SK-N-SH (cell line): ENCODE data around the gene DLGAP3. TPM values are rescaled to one million over a fixed set of nuclear protein-coding genes. Genes with fewer than 3 reads are reported as not detected.
A peak's percentile ranks its signal among the peaks of the same experiment; 100 is the strongest.
"Not testable (repeated sequence)": the region's sequence is repeated elsewhere in the genome, so short reads cannot be mapped to it uniquely, and the experiment has no call there.

Source experiments
- CTCF ChIA-PET: fragments of 300-600, 350-600 bp; formaldehyde crosslinking; extraction: SDS; loops from one replicate; lab custom pipeline; 2021; lab: Yijun Ruan, JAX
- POLR2A ChIA-PET: fragments of 350-600 bp; sonication (Branson Sonifier 250); formaldehyde crosslinking; extraction: SDS; loops from one replicate; lab custom pipeline; 2020; ENCODE audit warnings: antibody characterized with exemption, inconsistent platforms; lab: Yijun Ruan, JAX
- DNase-seq: peaks from one replicate; pipeline ENCODE4 v3.0.0; 2012
- H2AFZ ChIP-seq: fragments of 200-600 bp; sonication (generic); 2 replicates; pipeline ENCODE4 v1.8.1; 2016; ENCODE audit warnings: antibody characterized with exemption, mild to moderate bottlenecking, low read depth
- H3F3A ChIP-seq: fragments of 200-600 bp; sonication (generic); replicated peaks from 2 replicates; pipeline ENCODE3; 2016; ENCODE audit warnings: antibody characterized with exemption, mild to moderate bottlenecking; ENCODE audit not compliant: insufficient read depth
- H3K27ac ChIP-seq, 2 experiments: fragments of 200-500 bp in 1 of 2; fragments of 200-600 bp in 1 of 2; sonication (Bioruptor generic) in 1 of 2; sonication (generic), shearing (Covaris generic) in 1 of 2; 2 replicates each; pipeline versions ENCODE4 v1.5.1 to v1.6.1; 2014 to 2016; ENCODE audit warnings: low read depth in 2 of 2, inconsistent platforms in 1 of 2, low read length in 1 of 2, mild to moderate bottlenecking in 1 of 2, mixed read lengths in 1 of 2
- H3K27me3 ChIP-seq: fragments of 200-600 bp; sonication (generic), shearing (Covaris generic); 2 replicates; pipeline ENCODE4 v1.6.1; 2016; ENCODE audit warnings: mixed run types; ENCODE audit not compliant: insufficient read depth
- H3K36me3 ChIP-seq, 2 experiments: fragments of 200-500 bp in 1 of 2; fragments of 200-600 bp in 1 of 2; sonication (Bioruptor generic) in 1 of 2; sonication (generic) in 1 of 2; replicated peaks in 1 of 2; 2 replicates each; pipeline versions ENCODE3 to v1.5.1; 2014 to 2016; ENCODE audit warnings: low read length in 1 of 2, mild to moderate bottlenecking in 1 of 2; ENCODE audit not compliant: insufficient read depth in 2 of 2, control insufficient read depth in 1 of 2
- H3K4me1 ChIP-seq, 2 experiments: fragments of 200-500 bp in 1 of 2; fragments of 200-600 bp in 1 of 2; sonication (Bioruptor generic) in 1 of 2; sonication (generic), shearing (Covaris generic) in 1 of 2; 2 replicates each; pipeline versions ENCODE4 v1.5.1 to v1.6.1; 2014 to 2016; ENCODE audit warnings: low read depth in 1 of 2, low read length in 1 of 2, mixed run types in 1 of 2; ENCODE audit not compliant: insufficient read depth in 2 of 2, control insufficient read depth in 1 of 2
- H3K4me2 ChIP-seq: fragments of 200-600 bp; sonication (generic), shearing (Covaris generic); 2 replicates; pipeline ENCODE4 v1.6.1; 2017; ENCODE audit warnings: mixed run types
- H3K4me3 ChIP-seq, 2 experiments: fragments of 200-500 bp in 1 of 2; fragments of 200-600 bp in 1 of 2; sonication (Bioruptor generic) in 1 of 2; sonication (generic), shearing (Covaris generic) in 1 of 2; 2 replicates each; pipeline versions ENCODE4 v1.5.1 to v1.8.1; 2014 to 2016; ENCODE audit warnings: low read depth in 2 of 2, inconsistent platforms in 1 of 2, low read length in 1 of 2, mild to moderate bottlenecking in 1 of 2, mixed read lengths in 1 of 2, moderate library complexity in 1 of 2
- H3K79me2 ChIP-seq: fragments of 200-600 bp; sonication (generic); 2 replicates; pipeline ENCODE4 v1.8.1; 2017; ENCODE audit warnings: mild to moderate bottlenecking; ENCODE audit not compliant: insufficient read depth
- H3K9ac ChIP-seq: fragments of 200-600 bp; sonication (generic); 2 replicates; pipeline ENCODE4 v1.6.1; 2017; ENCODE audit warnings: mixed run types
- H3K9me2 ChIP-seq: fragments of 200-600 bp; sonication (generic); 2 replicates; pipeline ENCODE4 v1.6.1; 2017; ENCODE audit warnings: mixed run types
- H3K9me3 ChIP-seq: fragments of 200-600 bp; sonication (generic); 2 replicates; pipeline ENCODE4 v1.6.1; 2017; ENCODE audit warnings: mixed run types, mild to moderate bottlenecking, moderate library complexity
- H4K20me1 ChIP-seq: fragments of 200-600 bp; sonication (generic); 2 replicates; pipeline ENCODE4 v1.6.1; 2017; ENCODE audit warnings: mild to moderate bottlenecking, mixed run types; ENCODE audit not compliant: insufficient read depth
- CHD2 ChIP-seq: fragments of 150-350 bp; IDR thresholded peaks from 2 replicates; pipeline ENCODE4 v1.6.1; 2018; ENCODE audit warnings: low read length; ENCODE audit not compliant: partially characterized antibody
- EZH2phosphoT487 ChIP-seq: fragments of 200-600 bp; sonication (generic); IDR thresholded peaks from 2 replicates; pipeline ENCODE4 v1.6.1; 2017; ENCODE audit warnings: low read depth, mixed run types, mild to moderate bottlenecking, antibody characterized with exemption, moderate library complexity, borderline replicate concordance
- FOXJ3 ChIP-seq: sonication (generic); formaldehyde crosslinking; IDR thresholded peaks from 2 replicates; pipeline ENCODE4 v1.5.1; 2020; ENCODE audit warnings: mild to moderate bottlenecking, missing genetic modification reagents
- RXRA ChIP-seq: IDR thresholded peaks from 2 replicates; pipeline ENCODE4 v1.4.0; 2012; ENCODE audit warnings: low read depth, mild to moderate bottlenecking, borderline replicate concordance
- SIN3A ChIP-seq: IDR thresholded peaks from 2 replicates; pipeline ENCODE4 v1.6.1; 2012; ENCODE audit warnings: low read depth, mild to moderate bottlenecking, low read length, moderate library complexity, borderline replicate concordance
- TEAD4 ChIP-seq: IDR thresholded peaks from 2 replicates; pipeline ENCODE4 v1.4.0; 2012; ENCODE audit warnings: mild to moderate bottlenecking, borderline replicate concordance; ENCODE audit not compliant: insufficient read depth
- ZBTB33 ChIP-seq: IDR thresholded peaks from 2 replicates; pipeline ENCODE4 v1.4.0; 2012; ENCODE audit warnings: low read depth, borderline replicate concordance
- WGBS: methylation state at CpG from one replicate; pipeline ENCODE4 v1.1.6; 2017; ENCODE audit warnings: low lambda C conversion rate; 5-methylcytosine and 5-hydroxymethylcytosine counted together
- polyA plus RNA-seq, 3 experiments: library from polyadenylated mRNA; depleted of rRNA; stranded (reverse); fragments of >200 nt; gene quantifications; 2 replicates each; pipeline ENCODE4 v1.2.3, GENCODE V29; 2012
- TF ChIP-seq, protein P1 (sequence below): IDR thresholded peaks from 2 replicates; pipeline ENCODE4; 2012

Gene DLGAP3
- polyA plus RNA-seq, 1 of the 3 experiments (the other 2 are of a cell fraction): 0.15 TPM

- Histone ChIP-seq H3K9me3 (0 out of 2 replicates have a peak, but pooled peaks cover 4% of the 10 kb centered on the region), H3K27me3 (no peaks in the 10 kb centered on the region), H3K9me2 (no peaks in the 10 kb centered on the region), H3K9ac (no peak overlapping the region), H3F3A (no peaks in the 10 kb centered on the region), H3K4me1 (no peaks in the 10 kb centered on the region; a peak in 1 of 4 replicates), H2AFZ (no peak overlapping the region), H3K4me3 (no peak overlapping the region), H3K36me3 (no peaks in the 10 kb centered on the region), H3K79me2 (no peaks in the 10 kb centered on the region), H4K20me1 (no peaks in the 10 kb centered on the region), H3K4me2 (no peak overlapping the region), H3K27ac (no peak overlapping the region)
- ChIA-PET POLR2A (no interaction called here), CTCF (interaction anchor here (0.8 to 1.9 kb wide), 3 partner anchors 9 to 104 kb away, joined by 3 to 6 read pairs (median 4); partner anchors contain the start of gene TMEM35B)
- 68% methylated on average over 5 of the region's 5 CpGs for WGBS
- DNase-seq: no peak
- TF ChIP-seq RXRA (no peak), SIN3A (no peak), CHD2 (no peak), TEAD4 (no peak)
- TF ChIP-seq, all 33 proteins: peak for 0
Measured at GRCh38 chr1:34970829-34971228, 41.4 kb upstream of the DLGAP3 start.

GRCh38 chr1:34970220-34970735 is 40.8 kb upstream of the DLGAP3 start:
- Histone ChIP-seq H3K27me3 (no peaks in the 10 kb centered on the region), H3K9me2 (no peaks in the 10 kb centered on the region), H2AFZ (no peak overlapping the region), H3K79me2 (no peaks in the 10 kb centered on the region), H3K9me3 (0 out of 2 replicates have a peak, but pooled peaks cover 4% of the 10 kb centered on the region), H3K9ac (no peak overlapping the region), H3K36me3 (no peaks in the 10 kb centered on the region), H4K20me1 (no peaks in the 10 kb centered on the region), H3K4me1 (no peaks in the 10 kb centered on the region; a peak in 1 of 4 replicates), H3K27ac (no peak overlapping the region), H3K4me2 (no peak overlapping the region), H3K4me3 (no peak overlapping the region), H3F3A (no peaks in the 10 kb centered on the region)
- TF ChIP-seq TEAD4 (no peak), EZH2phosphoT487 (no peak), ZBTB33 (no peak), FOXJ3 (CRISPR knock-in tag) (no peak)
- TF ChIP-seq, protein P1, sequence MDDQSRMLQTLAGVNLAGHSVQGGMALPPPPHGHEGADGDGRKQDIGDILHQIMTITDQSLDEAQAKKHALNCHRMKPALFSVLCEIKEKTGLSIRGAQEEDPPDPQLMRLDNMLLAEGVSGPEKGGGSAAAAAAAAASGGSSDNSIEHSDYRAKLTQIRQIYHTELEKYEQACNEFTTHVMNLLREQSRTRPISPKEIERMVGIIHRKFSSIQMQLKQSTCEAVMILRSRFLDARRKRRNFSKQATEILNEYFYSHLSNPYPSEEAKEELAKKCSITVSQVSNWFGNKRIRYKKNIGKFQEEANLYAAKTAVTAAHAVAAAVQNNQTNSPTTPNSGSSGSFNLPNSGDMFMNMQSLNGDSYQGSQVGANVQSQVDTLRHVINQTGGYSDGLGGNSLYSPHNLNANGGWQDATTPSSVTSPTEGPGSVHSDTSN: peak; percentile 29; the same call in 1 of the 2 replicates
- 80% methylated on average over 5 of the region's 5 CpGs for WGBS
- ChIA-PET CTCF (interaction anchor here (0.8 to 1.9 kb wide), 3 partner anchors 10 to 15 kb away, joined by 3 to 6 read pairs (median 4); partner anchors contain the start of gene TMEM35B), POLR2A (no interaction called here)
- no peak for DNase-seq

DNA sequence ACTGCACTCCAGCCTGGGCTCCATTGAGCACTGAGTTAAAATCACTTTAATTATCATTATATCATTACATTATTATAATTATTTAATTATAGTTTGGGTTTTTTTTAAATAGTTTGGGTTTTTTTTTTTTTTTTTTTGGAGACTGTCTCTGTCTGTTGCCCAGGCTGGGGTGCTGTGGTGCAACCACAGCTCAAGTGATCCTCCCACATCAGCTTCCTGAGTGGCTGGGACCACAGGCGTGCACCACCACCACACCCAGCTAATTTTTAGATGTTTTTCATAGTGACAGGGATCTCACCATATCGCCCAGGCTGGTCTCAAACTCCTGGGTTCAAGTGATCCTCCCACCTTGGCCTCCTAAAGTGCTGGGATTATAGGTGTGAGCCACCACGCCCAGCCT is 38.8 kb upstream of the DLGAP3 start:
- POLR2A ChIA-PET, DNase-seq, H3K4me3 ChIP-seq, CTCF ChIA-PET, H3K9me3 ChIP-seq, H3K79me2 ChIP-seq, H2AFZ ChIP-seq, H3K27ac ChIP-seq, H3K27me3 ChIP-seq, H3K4me1 ChIP-seq, H3K4me2 ChIP-seq, H3F3A ChIP-seq, H4K20me1 ChIP-seq, H3K36me3 ChIP-seq, H3K9me2 ChIP-seq, H3K9ac ChIP-seq: not testable (repeated sequence)
- WGBS: 26% methylated on average over 3 of the region's 3 CpGs

DNA sequence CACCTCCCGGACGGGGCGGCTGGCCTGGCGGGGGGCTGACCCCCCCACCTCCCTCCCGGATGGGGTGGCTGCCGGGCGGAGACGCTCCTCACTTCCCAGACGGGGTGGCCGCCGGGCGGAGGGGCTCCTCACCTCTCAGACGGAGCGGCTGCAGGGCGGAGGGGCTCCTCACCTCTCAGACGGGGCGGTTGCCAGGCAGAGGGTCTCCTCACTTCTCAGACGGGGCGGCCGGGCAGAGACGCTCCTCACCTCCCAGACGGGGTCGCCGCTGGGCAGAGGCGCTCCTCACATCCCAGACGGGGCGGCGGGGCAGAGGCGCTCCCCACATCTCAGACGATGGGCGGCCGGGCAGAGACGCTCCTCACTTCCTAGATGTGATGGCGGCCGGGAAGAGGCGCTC is 38.2 kb upstream of the DLGAP3 start:
- H3K27me3 ChIP-seq, CTCF ChIA-PET, POLR2A ChIA-PET: not testable (repeated sequence)

More for the DNA sequence above, 38.2 kb upstream of the DLGAP3 start:
- H2AFZ ChIP-seq, H3K4me1 ChIP-seq, H3K36me3 ChIP-seq, H3K4me3 ChIP-seq, H3K9ac ChIP-seq, H3K4me2 ChIP-seq, H4K20me1 ChIP-seq, DNase-seq, H3K27ac ChIP-seq, H3K9me2 ChIP-seq, H3K9me3 ChIP-seq, H3K79me2 ChIP-seq, H3F3A ChIP-seq: not testable (repeated sequence)
- no CpG with 5 or more reads among the region's 36 CpGs for WGBS
